ENCODE results near the gene CFAP54. TPM values are rescaled to one million over a fixed set of nuclear protein-coding genes. Genes with fewer than 3 reads are reported as not detected.

The CFAP54 gene
- total RNA-seq, 1 donor from 2014 or later, result 0.73 TPM

- TF ChIP-seq CTCF (IDR thresholded peaks at IDR 0.05), result no peak
- H3K27me3 Mint-ChIP-seq (ENCODE audit: unreplicated experiment), result peaks cover 19% of the 10 kb centered on the region
These were observed 33.3 kb downstream of the CFAP54 start for GRCh38 chr12:96522690-96523089.

GRCh38 chr12:96526110-96526509 lies 36.7 kb downstream of the CFAP54 start:
- TF ChIP-seq CTCF (IDR thresholded peaks at IDR 0.05), result no peak
- Mint-ChIP-seq H3K36me3 (ENCODE audit: unreplicated experiment) (no peaks in the 10 kb centered on the region), H3K27me3 (ENCODE audit: unreplicated experiment) (peaks cover 42% of the 10 kb centered on the region), H3K9me3 (ENCODE audit: unreplicated experiment) (no peaks in the 10 kb centered on the region), H3K4me3 (ENCODE audit: unreplicated experiment) (no peak overlapping the region), H3K27ac (ENCODE audit: unreplicated experiment) (no peak overlapping the region), H3K4me1 (ENCODE audit: unreplicated experiment) (no peaks in the 10 kb centered on the region)
- DNase-seq (ENCODE audit: extremely low spot score, unreplicated experiment), result no peak

More at GRCh38 chr12:96522690-96523089, 33.3 kb downstream of the CFAP54 start:
- H3K4me3 Mint-ChIP-seq (ENCODE audit: unreplicated experiment), result no peak overlapping the region
- peak; percentile 54 for DNase-seq (ENCODE audit: extremely low spot score, unreplicated experiment)
- no peaks in the 10 kb centered on the region for H3K9me3 Mint-ChIP-seq (ENCODE audit: unreplicated experiment)
- no peaks in the 10 kb centered on the region for H3K36me3 Mint-ChIP-seq (ENCODE audit: unreplicated experiment)
- no peak overlapping the region for H3K27ac Mint-ChIP-seq (ENCODE audit: unreplicated experiment)
- peaks cover 3% of the 10 kb centered on the region for H3K4me1 Mint-ChIP-seq (ENCODE audit: unreplicated experiment)

GRCh38 chr12:96529912-96530311 lies 40.5 kb downstream of the CFAP54 start:
- no peaks in the 10 kb centered on the region for H3K36me3 Mint-ChIP-seq (ENCODE audit: unreplicated experiment)
- no peaks in the 10 kb centered on the region for H3K4me1 Mint-ChIP-seq (ENCODE audit: unreplicated experiment)
- TF ChIP-seq CTCF (IDR thresholded peaks at IDR 0.05), result no peak

GRCh38 chr12:96534339-96534738 lies 45.0 kb downstream of the CFAP54 start:
- Mint-ChIP-seq H3K27me3 (ENCODE audit: unreplicated experiment) (peaks cover 39% of the 10 kb centered on the region), H3K9me3 (ENCODE audit: unreplicated experiment) (no peaks in the 10 kb centered on the region), H3K27ac (ENCODE audit: unreplicated experiment) (no peak overlapping the region), H3K4me3 (ENCODE audit: unreplicated experiment) (no peak overlapping the region), H3K36me3 (ENCODE audit: unreplicated experiment) (no peaks in the 10 kb centered on the region), H3K4me1 (ENCODE audit: unreplicated experiment) (no peaks in the 10 kb centered on the region)
- no peak for DNase-seq (ENCODE audit: extremely low spot score, unreplicated experiment)
- TF ChIP-seq CTCF (IDR thresholded peaks at IDR 0.05), result no peak

More at GRCh38 chr12:96529912-96530311, 40.5 kb downstream of the CFAP54 start:
- H3K27me3 Mint-ChIP-seq (ENCODE audit: unreplicated experiment), result peaks cover 61% of the 10 kb centered on the region
- no peak for DNase-seq (ENCODE audit: extremely low spot score, unreplicated experiment)
- H3K9me3 Mint-ChIP-seq (ENCODE audit: unreplicated experiment), result no peaks in the 10 kb centered on the region
- no peak overlapping the region for H3K4me3 Mint-ChIP-seq (ENCODE audit: unreplicated experiment)
- H3K27ac Mint-ChIP-seq (ENCODE audit: unreplicated experiment), result no peak overlapping the region

GRCh38 chr12:96548384-96548783 lies 59.0 kb downstream of the CFAP54 start:
- H3K27me3 Mint-ChIP-seq (ENCODE audit: unreplicated experiment), result peaks cover 18% of the 10 kb centered on the region
- no peak for TF ChIP-seq CTCF (IDR thresholded peaks at IDR 0.05)
- no peak overlapping the region for H3K4me3 Mint-ChIP-seq (ENCODE audit: unreplicated experiment)
- H3K36me3 Mint-ChIP-seq (ENCODE audit: unreplicated experiment), result no peaks in the 10 kb centered on the region
- H3K9me3 Mint-ChIP-seq (ENCODE audit: unreplicated experiment), result no peaks in the 10 kb centered on the region
- no peaks in the 10 kb centered on the region for H3K4me1 Mint-ChIP-seq (ENCODE audit: unreplicated experiment)
- DNase-seq (ENCODE audit: extremely low spot score, unreplicated experiment), result no peak
- H3K27ac Mint-ChIP-seq (ENCODE audit: unreplicated experiment), result no peak overlapping the region
